HepG2 (cell line): ENCODE results near the gene IRF3. TPM values are rescaled to one million over a fixed set of nuclear protein-coding genes. Genes with fewer than 3 reads are reported as not detected.

ENCODE experiments used
- ARNT2 ChIP-seq: sonication (generic); formaldehyde crosslinking; IDR thresholded peaks from 2 replicates; pipeline ENCODE4 v1.8.0; 2022; ENCODE audit warnings: mild to moderate bottlenecking, low read depth, missing genetic modification reagents, moderate library complexity
- CCDC6 ChIP-seq: sonication (generic); formaldehyde crosslinking; IDR thresholded peaks from 2 replicates; pipeline ENCODE4 v1.8.1; 2022; ENCODE audit warnings: mild to moderate bottlenecking, missing genetic modification reagents, moderate library complexity
- HNRNPH1 ChIP-seq: fragments of 200-400 bp; formaldehyde crosslinking; optimal IDR thresholded peaks from 2 replicates; pipeline ENCODE3; 2017; ENCODE audit warnings: mild to moderate bottlenecking, low read depth, low read length
- NCOR1 ChIP-seq: fragments of 200-600 bp; sonication (generic); IDR thresholded peaks from 2 replicates; pipeline ENCODE4 v1.7.0; 2017; ENCODE audit warnings: antibody characterized with exemption, low read length, borderline replicate concordance
- PCBP1 ChIP-seq: fragments of 200-400 bp; formaldehyde crosslinking; IDR thresholded peaks from 2 replicates; pipeline ENCODE4 v1.6.1; 2017; ENCODE audit warnings: mild to moderate bottlenecking, low read depth, low read length, borderline replicate concordance
- RBFOX2 ChIP-seq: fragments of 200-400 bp; formaldehyde crosslinking; IDR thresholded peaks from 2 replicates; pipeline ENCODE4 v1.6.1; 2017; ENCODE audit warnings: low read depth, mild to moderate bottlenecking, low read length
- SMC3 ChIP-seq: IDR thresholded peaks from 2 replicates; pipeline ENCODE4 v1.6.1; 2011; ENCODE audit warnings: low read length, improper control_type of control experiment
- TAF15 ChIP-seq: fragments of 200-400 bp; formaldehyde crosslinking; IDR thresholded peaks from one replicate; pipeline ENCODE4 v1.6.1; 2018; ENCODE audit warnings: mild to moderate bottlenecking, low read depth, low read length; ENCODE audit not compliant: poor library complexity, severe bottlenecking
- TOPORS ChIP-seq: sonication (generic); formaldehyde crosslinking; IDR thresholded peaks from 2 replicates; pipeline ENCODE4 v1.8.0; 2023; ENCODE audit warnings: mild to moderate bottlenecking, missing genetic modification reagents
- ZEB1 ChIP-seq: IDR thresholded peaks from 2 replicates; pipeline ENCODE4 v1.6.1; 2012; ENCODE audit warnings: mild to moderate bottlenecking, low read depth, inconsistent platforms; ENCODE audit not compliant: insufficient replicate concordance
- ZNF383 ChIP-seq: sonication (generic); formaldehyde crosslinking; IDR thresholded peaks from 2 replicates; pipeline ENCODE4 v1.4.0; 2020; ENCODE audit warnings: missing genetic modification reagents, mild to moderate bottlenecking, borderline replicate concordance
- ZNF501 ChIP-seq: sonication (generic); formaldehyde crosslinking; IDR thresholded peaks from 2 replicates; pipeline ENCODE4 v1.5.1; 2020; ENCODE audit warnings: mild to moderate bottlenecking, moderate library complexity, missing genetic modification reagents
- ZNF660 ChIP-seq: sonication (generic); formaldehyde crosslinking; IDR thresholded peaks from 2 replicates; pipeline ENCODE4 v1.5.1; 2020; ENCODE audit warnings: mild to moderate bottlenecking, low read depth, missing genetic modification reagents, borderline replicate concordance
- ZNF747 ChIP-seq: sonication (generic); formaldehyde crosslinking; IDR thresholded peaks from 2 replicates; pipeline ENCODE4 v1.8.1; 2023; ENCODE audit warnings: missing genetic modification reagents, mild to moderate bottlenecking, borderline replicate concordance
- ZNF773 ChIP-seq: sonication (generic); formaldehyde crosslinking; IDR thresholded peaks from 2 replicates; pipeline ENCODE4 v1.4.0; 2020; ENCODE audit warnings: missing genetic modification reagents, borderline replicate concordance
- ZNF781 ChIP-seq: sonication (generic); formaldehyde crosslinking; IDR thresholded peaks from 2 replicates; pipeline ENCODE4 v1.5.1; 2020; ENCODE audit warnings: borderline replicate concordance, mild to moderate bottlenecking, missing genetic modification reagents; ENCODE audit errors: not compliant biosample characterization
- ZNF850 ChIP-seq: sonication (generic); formaldehyde crosslinking; conservative IDR thresholded peaks from 2 replicates; pipeline ENCODE4 v1.9.0; 2021; ENCODE audit warnings: mild to moderate bottlenecking, missing genetic modification reagents
- polyA plus RNA-seq, 8 experiments: library from polyadenylated mRNA; depleted of rRNA in 3 of 8; stranded (reverse) in 7 of 8; unstranded in 1 of 8; fragments of >200 nt; fragmentation: Illumina TruSeq in 4 of 8; extraction: Trizol in 4 of 8; gene quantifications; 2 replicates each; pipeline versions ENCODE4 v1.2.1 to v1.2.3, GENCODE V29; 2011 to 2016; ENCODE audit warnings: low read depth in 4 of 8, missing spikeins in 1 of 8, mixed read lengths in 1 of 8; ENCODE audit not compliant: insufficient read depth in 1 of 8
- total RNA-seq, 5 experiments: library from RNA; depleted of rRNA; stranded (reverse); fragments of >200 nt; fragmentation: Illumina TruSeq; extraction: Trizol; gene quantifications; 2 replicates each; pipeline ENCODE4 v1.2.3, GENCODE V29; 2016; ENCODE audit warnings: low read depth in 1 of 5
- TF ChIP-seq, protein P1 (sequence below): IDR thresholded peaks from 2 replicates; pipeline ENCODE4 v1.6.1; 2012; ENCODE audit warnings: low read length, improper control_type of control experiment
- TF ChIP-seq, protein P2 (sequence below): sonication (generic); formaldehyde crosslinking; IDR thresholded peaks from 2 replicates; pipeline ENCODE4 v1.4.0; 2020; ENCODE audit warnings: mild to moderate bottlenecking, missing genetic modification reagents
- TF ChIP-seq, protein P3 (sequence below): sonication (generic); formaldehyde crosslinking; IDR thresholded peaks from 2 replicates; pipeline ENCODE4 v1.8.0; 2022; ENCODE audit warnings: low read depth, missing genetic modification reagents
- TF ChIP-seq, protein P4 (sequence below): sonication (generic); formaldehyde crosslinking; IDR thresholded peaks from 2 replicates; pipeline ENCODE4 v1.5.1; 2020; ENCODE audit warnings: missing genetic modification reagents, mild to moderate bottlenecking, borderline replicate concordance

The IRF3 gene
- total and polyA plus RNA-seq, 2 of the 13 experiments (the other 11 are each of a cell fraction or from before 2014, with no cell fraction given): 61.9 to 65.5 TPM

DNA sequence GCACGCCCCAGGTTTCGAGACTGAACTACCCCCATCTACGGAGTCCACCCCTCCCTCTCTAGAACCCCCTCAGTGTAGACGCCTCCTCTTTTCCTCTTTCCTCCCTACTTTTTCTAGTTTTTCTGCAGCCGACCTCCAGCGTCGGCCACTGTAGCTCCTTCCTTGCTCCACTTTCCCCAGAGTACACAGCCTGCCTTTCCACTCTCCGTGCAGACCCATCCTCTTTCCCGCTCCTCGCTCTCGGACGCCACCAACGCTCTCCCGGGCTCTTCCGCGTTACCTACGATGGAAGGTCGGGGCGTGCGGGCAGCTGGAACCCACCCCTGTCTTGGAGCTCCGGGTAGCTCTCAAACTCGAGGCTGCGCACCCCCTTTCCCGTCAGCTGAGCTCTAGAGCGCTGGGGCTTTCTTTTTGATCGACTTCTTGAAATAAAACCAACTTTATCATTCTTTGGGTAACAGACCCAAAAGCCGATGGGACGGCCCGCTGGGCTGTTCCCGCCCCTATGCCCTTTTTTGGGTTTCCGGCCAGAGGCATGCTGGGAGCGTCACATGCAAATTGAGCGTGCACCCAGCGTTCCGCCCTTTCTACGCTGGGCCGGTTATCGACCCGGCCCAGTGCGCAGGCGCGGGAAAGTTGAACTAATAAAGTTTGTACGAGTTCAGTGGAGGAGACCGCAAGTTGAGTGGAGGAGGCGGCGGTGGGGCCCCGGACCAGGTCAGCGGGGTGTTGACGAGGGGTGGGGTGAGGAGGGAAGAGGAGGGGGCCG lies at the start of gene IRF3, which contains the start of gene BCL2L12 (continued):
- 0 out of 2 replicates have a peak, but pooled peaks have one; percentile 24 for TF ChIP-seq ARNT2 (CRISPR knock-in tag)
- TF ChIP-seq HNRNPH1: no peak
- TF ChIP-seq ZNF850 (CRISPR knock-in tag): no peak
- no peak for TF ChIP-seq ZNF660 (CRISPR knock-in tag)
- TF ChIP-seq RBFOX2: peak; percentile 54; the same call in 1 of the 2 replicates
- TF ChIP-seq, protein P1, sequence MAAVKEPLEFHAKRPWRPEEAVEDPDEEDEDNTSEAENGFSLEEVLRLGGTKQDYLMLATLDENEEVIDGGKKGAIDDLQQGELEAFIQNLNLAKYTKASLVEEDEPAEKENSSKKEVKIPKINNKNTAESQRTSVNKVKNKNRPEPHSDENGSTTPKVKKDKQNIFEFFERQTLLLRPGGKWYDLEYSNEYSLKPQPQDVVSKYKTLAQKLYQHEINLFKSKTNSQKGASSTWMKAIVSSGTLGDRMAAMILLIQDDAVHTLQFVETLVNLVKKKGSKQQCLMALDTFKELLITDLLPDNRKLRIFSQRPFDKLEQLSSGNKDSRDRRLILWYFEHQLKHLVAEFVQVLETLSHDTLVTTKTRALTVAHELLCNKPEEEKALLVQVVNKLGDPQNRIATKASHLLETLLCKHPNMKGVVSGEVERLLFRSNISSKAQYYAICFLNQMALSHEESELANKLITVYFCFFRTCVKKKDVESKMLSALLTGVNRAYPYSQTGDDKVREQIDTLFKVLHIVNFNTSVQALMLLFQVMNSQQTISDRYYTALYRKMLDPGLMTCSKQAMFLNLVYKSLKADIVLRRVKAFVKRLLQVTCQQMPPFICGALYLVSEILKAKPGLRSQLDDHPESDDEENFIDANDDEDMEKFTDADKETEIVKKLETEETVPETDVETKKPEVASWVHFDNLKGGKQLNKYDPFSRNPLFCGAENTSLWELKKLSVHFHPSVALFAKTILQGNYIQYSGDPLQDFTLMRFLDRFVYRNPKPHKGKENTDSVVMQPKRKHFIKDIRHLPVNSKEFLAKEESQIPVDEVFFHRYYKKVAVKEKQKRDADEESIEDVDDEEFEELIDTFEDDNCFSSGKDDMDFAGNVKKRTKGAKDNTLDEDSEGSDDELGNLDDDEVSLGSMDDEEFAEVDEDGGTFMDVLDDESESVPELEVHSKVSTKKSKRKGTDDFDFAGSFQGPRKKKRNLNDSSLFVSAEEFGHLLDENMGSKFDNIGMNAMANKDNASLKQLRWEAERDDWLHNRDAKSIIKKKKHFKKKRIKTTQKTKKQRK: no peak
- TF ChIP-seq NCOR1: peak; percentile 24; the same call in 1 of the 2 replicates
- TF ChIP-seq TAF15: peak; percentile 64
- TF ChIP-seq ZNF781 (CRISPR knock-in tag): no peak
- TF ChIP-seq, protein P2, sequence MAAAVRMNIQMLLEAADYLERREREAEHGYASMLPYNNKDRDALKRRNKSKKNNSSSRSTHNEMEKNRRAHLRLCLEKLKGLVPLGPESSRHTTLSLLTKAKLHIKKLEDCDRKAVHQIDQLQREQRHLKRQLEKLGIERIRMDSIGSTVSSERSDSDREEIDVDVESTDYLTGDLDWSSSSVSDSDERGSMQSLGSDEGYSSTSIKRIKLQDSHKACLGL (CRISPR knock-in tag): 0 out of 2 replicates have a peak, but pooled peaks have one; percentile 53
- TF ChIP-seq PCBP1: peak; percentile 59; the same call in 1 of the 2 replicates
- TF ChIP-seq ZNF383 (CRISPR knock-in tag): no peak; the same call in 1 of the 2 replicates
- no peak for TF ChIP-seq ZNF773 (CRISPR knock-in tag)
- TF ChIP-seq, protein P3, sequence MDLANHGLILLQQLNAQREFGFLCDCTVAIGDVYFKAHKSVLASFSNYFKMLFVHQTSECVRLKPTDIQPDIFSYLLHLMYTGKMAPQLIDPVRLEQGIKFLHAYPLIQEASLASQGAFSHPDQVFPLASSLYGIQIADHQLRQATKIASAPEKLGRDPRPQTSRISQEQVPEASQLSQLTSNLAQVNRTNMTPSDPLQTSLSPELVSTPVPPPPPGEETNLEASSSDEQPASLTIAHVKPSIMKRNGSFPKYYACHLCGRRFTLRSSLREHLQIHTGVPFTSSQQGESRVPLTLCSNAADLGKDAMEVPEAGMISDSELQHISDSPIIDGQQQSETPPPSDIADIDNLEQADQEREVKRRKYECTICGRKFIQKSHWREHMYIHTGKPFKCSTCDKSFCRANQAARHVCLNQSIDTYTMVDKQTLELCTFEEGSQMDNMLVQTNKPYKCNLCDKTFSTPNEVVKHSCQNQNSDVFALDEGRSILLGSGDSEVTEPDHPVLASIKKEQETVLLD: no peak
- no peak for TF ChIP-seq CCDC6 (CRISPR knock-in tag)
- no peak for TF ChIP-seq ZNF747 (CRISPR knock-in tag)
- peak; percentile 14 for TF ChIP-seq ZEB1
- peak; percentile 60 for TF ChIP-seq ZNF501 (CRISPR knock-in tag)
- TF ChIP-seq SMC3: no peak
- TF ChIP-seq TOPORS: no peak
- TF ChIP-seq, protein P4, sequence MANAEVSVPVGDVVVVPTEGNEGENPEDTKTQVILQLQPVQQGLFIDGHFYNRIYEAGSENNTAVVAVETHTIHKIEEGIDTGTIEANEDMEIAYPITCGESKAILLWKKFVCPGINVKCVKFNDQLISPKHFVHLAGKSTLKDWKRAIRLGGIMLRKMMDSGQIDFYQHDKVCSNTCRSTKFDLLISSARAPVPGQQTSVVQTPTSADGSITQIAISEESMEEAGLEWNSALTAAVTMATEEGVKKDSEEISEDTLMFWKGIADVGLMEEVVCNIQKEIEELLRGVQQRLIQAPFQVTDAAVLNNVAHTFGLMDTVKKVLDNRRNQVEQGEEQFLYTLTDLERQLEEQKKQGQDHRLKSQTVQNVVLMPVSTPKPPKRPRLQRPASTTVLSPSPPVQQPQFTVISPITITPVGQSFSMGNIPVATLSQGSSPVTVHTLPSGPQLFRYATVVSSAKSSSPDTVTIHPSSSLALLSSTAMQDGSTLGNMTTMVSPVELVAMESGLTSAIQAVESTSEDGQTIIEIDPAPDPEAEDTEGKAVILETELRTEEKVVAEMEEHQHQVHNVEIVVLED (CRISPR knock-in tag): peak; percentile 99
